NK-92 treated with Interleukin-12 subunit alpha and Interleukin-12 subunit beta, amount 100 ng/mL, for 24 hours (cell line): Measurements from ENCODE around the gene CRADD.
"Not testable (repeated sequence)": the region's sequence is repeated elsewhere in the genome, so short reads cannot be mapped to it uniquely, and the experiment has no call there.

Experiments
- DNase-seq: peaks from one replicate; lab custom pipeline; 2025; lab: John Stamatoyannopoulos, UW

The CRADD gene

DNA sequence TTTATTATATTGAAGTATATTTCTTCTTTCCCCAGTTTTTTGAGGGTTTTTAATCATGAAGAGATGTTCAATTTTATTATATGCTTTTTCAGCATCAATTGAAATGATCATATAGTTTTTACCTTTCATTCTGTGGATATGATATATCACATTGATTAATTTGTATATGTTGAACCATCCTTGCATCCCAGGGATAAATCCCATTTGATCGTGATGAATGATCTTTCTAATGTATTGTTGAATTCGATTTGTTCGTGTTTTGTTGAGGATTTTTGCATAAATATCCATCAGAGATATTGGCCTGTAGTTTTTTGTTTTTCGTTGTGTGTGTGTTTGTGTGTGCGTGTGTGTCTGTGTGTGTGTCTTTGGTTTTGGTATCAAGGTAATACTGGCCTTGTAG is 196.4 kb downstream of the CRADD start:
- no peak for DNase-seq

GRCh38 chr12:93875157-93875556 is 198.0 kb downstream of the CRADD start:
- no peak for DNase-seq

DNA sequence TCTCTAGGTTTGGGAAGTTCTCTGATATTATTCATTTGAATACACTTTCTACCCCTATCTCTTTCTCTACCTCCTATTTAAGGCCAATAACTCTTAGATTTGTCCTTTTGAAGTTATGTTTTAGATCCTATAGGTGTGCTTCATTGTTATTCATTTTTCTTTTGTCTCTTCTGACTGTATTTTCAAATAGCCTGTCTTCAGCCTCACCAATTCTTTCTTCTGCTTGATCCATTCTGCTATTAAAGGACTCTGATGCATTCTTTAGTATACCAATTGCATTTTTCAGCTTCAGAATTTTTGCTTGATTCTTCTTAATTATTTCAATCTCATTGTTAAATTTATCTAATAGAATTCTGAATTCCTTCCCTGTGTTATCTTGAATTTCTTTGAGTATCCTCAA is 199.2 kb downstream of the CRADD start:
- no peak for DNase-seq

- no peak for DNase-seq
Observed at GRCh38 chr12:93877446-93877845, 200.3 kb downstream of the CRADD start.

- DNase-seq: no peak
Observed at GRCh38 chr12:93879476-93880421, 202.6 kb downstream of the CRADD start.

DNA sequence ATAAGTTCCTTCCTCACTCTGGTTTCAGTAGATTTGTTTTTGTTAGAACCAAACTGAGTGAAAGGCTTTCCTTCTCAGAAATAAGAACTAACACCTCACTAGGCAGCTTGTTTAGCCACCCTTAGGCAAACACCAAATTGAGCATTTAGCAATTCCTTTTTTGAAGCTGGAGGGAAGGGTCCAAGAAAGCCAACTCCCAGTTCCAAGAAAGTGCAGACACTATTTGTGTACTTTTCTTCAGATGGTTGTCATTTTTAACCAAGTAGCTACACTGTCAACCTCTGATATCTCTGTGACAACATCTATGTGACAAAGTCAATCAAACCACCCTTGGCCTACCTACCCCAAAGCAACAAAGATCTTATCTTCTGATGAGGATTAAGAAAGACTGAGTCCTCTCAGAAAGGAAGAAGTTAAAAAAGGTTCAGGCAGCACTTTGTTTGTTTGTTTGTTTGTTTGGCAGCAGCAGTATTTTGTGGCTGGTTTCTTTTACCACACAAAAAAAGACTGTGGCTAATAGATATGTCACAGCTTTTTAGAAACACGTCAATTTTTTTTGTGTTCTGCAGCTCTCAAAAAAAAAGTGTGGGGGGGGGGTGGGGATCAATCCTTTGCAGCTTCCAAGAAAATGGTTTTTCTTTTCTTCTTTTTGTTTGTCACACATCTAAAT is 203.8 kb downstream of the CRADD start:
- no peak for DNase-seq

- DNase-seq: no peak
Observed at GRCh38 chr12:93882763-93883162, 205.6 kb downstream of the CRADD start.

DNA sequence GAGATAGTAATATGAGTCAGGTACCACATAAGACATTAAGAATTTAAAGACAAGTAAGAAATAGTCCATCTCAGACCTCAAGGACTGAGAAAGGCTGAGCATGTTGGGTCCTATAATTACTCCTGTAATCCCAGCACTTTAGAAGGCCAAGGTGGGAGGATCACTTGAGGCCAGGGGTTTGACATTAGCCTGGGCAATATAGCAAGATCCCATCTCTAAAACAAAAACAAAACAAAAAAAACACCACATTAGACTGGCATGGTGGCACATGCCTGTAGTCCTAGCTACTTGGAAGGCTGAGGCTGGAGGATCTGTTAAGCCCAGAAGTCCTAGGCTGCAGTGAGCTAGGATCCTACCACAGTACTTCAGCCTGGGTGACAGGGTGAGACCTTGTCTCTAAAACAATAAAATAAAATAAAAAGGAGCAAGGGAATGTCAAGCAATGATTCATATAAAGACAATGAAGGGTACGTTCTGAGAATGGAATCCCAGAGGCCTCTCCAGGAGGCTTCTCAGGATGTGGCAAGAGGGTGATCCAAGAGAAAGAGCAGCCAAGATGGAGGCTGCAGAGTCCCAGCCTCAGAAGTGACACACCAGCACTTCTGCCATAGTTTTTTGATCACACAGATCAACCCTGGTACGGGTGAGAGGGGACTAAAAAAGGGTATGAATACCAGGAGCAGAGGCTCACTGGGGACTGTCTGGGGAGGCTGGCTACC is 206.4 kb downstream of the CRADD start:
- no peak for DNase-seq

DNA sequence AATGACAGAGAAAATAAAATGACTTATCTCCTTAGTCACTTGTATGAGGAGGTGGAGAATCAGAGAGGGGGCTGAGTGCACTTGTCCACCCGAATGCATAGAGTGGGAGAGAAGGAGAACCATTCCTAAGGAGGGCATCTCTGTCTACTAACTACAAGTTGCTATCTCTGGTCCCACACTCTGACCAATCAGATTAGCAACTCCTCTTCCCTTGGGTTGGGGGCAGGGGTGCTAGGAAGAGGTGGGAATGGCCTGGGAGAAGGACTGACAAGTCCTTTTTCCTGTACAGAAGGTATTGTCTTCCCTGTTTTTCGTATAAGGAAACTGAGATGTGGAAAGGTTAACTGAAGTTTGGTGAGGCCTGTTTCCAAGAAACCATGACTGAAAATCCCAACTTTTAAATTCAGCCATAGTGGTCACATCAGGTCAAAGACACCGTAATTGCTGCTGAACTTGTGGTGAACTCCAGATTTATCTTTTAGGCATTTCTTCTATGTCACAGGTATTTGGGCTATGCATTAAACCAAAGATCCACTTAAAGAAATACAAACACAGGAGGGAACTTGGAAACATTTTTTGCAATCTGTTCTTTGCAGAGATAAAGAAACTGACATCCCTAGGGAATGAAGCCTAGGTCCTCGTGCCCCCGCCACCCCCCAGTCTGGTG is 207.8 kb downstream of the CRADD start:
- DNase-seq: no peak

DNA sequence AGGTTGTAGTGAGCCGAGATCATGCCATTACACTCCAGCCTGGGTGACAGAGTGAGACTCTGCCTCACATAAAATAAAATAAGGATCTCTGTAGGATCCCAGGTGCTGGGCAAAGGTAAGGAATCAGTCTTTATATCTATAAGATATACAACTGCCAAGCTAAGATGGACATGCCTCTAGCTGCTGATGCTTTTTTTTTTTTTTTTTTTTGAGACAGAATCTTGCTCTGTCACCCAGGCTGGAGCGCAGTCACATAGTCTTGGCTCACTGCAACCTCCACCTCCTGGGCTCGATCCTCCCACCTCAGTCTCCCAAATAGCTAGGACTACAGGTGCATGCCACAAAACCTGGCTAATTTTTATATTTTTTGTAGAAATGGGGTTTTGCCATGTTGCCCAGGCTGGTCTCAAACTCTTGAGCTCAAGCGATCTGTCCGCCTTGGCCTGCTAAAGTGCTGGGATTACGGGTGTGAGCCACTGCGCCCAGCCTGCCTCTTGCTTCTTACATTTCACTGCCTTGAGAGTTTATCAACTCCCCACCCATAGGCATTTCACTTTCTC is 208.9 kb downstream of the CRADD start:
- DNase-seq: not testable (repeated sequence)

DNA sequence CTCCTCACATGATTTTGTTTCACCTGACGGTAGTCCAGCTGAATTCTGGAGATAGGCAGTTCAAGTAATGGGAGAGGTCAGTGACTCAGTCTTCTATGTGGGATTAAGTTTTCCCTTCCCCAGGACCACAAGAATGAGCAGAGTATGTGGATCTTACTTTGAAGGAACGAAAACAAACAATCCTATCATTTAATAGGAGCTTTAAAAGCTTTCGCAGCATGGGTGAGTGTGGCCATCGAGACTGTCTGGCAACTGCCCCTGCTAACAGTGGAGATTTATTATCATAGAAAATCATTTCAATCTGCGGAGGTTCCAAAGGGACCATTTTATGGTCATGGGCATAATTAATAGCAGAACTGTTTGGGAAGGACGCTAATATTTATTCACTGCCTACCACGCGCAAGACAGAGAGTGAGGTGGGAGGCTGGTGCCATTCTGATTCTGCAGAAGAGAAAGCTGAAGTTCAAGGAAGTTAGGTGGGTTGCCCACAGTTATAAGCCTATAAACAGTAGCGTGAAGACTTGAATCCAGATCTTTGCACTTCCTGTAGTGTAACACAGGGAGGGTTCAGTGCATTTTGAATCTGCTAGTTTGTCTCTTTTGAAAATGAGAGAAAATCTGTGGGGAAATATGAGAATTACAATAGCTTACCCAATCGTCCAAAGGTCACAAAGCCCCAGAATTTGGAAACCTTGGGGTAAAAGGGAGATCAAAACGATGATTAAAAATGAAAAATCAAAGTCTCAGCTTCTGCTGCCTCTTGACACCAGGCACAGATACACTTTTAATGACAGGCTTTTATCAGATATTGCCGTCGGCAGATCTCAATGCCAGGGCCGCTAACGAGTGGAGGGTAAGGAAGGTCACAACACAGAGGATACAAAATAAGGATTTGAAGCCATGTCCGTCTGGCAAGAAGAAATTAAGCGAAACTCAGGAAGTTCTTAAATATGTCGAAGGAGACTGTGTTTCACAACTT is 209.6 kb downstream of the CRADD start:
- no peak for DNase-seq

DNA sequence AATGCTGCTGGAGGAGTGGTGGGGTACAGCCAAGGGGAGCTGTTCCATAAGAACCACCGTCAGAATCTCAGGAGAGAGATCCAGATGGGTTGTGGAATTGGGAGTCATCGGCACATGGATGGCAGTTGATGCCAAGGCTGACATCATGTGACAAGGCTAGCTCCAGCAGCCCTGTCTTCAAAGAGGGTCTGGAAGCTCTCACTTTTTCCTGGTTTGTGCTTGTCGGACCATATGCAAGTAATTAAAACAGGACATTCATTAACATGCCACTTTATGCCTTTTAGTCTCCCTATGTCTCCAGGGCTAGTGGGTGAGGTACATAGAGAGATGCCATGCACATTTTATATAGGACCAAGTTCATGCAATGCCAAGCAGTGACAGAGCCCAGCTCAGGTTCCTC is 211.8 kb downstream of the CRADD start:
- no peak for DNase-seq

DNA sequence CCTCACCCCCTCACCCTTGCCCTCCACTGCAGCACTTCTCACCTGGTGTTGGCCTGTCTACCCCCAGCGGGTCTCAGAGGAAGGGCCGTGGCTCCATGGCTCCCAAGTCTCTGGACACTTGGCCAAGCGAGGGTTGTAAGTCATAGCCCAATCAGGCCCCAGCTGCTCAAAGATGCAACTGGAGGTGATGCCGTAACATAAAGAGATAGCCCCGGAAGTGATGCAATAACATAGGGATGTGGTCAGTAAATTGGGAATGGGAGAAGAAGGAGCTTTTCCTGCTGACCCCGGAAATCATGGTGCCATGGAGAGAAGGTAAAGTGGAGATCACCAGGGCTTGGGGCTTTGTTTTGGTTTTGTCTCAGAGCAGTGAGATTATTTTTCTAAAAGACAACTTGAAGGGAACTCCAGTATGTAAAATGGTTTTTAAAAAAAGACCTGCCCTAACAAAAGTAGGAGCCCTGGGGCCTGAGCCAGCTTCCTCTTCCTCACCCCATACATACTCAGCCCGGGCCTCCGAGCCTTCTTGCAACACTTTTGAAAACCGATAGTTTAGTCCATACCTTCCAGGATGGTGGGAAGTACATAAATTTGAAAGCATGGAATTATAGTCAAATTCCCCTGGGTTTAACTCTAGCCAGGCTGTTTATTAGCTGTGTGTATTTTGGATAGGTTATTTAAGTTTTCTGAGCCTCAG is 212.5 kb downstream of the CRADD start:
- no peak for DNase-seq

DNA sequence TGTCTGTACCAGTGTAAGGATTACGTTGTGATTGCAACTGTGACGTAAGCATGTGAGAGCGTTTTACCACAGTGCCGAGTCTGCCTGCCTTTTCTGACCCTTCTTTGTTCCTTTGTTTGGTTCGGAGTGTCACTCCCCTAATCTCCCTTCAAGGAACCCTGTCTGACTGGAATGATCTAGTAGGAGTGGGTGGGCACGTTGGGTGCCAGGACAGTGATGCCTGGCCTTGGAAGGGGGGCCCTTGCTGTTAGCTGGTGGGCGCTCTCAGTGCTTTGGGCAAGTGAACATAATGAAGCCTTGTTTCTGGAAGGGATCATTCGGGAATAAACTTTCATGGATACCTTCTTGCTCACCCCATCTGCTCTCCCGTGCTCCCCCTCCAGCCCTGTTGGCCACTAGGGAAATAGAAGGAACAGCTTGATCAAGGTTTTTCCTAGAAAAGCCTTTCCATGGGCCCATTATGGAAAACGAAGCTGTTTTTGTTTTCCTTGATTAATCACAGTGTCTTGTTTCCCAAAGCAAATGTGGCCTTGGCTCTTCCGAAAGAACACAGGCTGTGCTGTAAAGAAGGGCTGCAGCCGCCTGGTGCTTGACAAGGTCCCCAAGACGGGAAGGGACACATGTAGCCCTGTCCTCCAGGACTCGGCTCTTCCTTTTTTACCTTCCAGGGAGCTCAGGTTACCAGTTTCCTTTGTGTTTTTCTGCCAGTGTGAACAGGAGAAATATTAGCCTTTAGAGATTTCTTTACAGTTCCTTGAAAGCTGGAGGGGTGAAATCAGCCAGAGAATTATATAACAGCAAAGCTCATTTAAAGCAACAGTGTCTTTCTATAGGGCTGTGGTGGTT is 215.5 kb downstream of the CRADD start:
- no peak for DNase-seq

DNA sequence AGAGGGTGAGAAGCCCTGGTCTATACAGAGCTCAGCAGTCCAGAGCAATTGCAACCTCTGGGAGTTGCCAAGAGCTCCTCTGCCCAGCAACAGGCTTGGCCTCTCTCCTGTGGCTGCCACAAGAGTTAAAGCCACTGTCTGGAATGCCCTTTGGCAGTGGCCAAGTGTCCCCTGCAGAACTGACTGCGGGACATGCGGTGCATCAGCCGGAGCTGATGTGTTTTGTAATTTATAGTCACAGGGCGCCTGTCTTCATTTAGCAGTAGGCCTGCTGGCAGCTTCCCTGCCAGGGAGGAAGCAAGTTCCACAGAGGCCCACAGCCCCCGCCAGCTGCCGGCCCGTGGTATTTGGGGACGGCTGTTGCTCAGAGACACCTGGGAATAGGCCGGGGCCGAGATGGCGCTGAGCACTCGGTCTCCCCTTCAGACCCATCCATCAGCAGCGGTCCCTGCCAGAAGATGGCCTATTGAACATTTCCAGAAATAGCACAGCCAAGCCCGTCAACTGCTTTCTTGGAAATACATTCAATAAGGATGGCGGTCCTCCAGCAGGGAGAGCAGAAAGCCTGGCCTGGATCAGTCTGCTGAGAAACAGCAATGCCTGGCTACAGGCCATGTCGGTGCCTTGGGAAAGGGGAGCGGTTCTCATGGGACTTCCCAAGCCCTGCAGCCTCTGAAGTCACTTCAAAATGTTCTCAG is 217.4 kb downstream of the CRADD start:
- no peak for DNase-seq

GRCh38 chr12:93895089-93895445 is 217.9 kb downstream of the CRADD start:
- DNase-seq: no peak

DNA sequence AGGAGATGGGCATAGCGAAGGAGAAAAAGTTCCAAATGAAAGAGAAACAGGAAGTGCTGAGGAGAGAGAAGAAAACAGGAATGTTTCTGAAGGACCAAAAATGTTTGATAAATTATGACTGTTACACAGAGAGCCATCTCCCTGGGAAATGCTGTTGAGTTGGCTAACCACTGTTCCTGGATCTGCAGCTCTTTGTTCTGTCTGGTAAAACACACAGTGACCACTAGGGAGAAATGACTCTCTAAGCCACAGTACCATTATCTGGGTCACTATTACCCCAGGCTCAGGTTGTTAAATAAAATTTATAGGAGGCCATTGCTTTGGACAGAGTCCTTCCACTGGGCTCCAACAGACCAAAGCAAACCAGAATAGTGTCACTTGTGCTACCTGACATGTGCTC is 219.3 kb downstream of the CRADD start:
- DNase-seq: no peak

DNA sequence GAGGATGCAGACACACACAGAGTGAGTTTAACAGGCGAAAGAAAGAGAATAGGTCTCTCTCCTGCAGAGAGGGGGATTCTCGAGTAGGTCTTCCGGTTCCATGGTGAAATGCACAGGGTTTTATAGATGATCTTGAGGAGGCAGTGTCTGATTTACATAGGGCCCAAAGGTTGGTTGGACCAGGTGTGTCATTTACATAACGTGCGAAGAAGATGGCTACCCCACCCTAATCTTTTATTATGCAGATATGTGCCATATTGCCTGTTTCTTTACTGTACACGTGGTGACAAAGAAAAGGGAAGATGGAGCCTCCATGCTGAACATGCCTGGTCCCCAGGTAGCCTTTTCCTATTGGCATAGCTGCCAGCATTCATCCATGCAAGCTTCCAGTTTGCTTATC is 219.8 kb downstream of the CRADD start:
- DNase-seq: no peak

DNA sequence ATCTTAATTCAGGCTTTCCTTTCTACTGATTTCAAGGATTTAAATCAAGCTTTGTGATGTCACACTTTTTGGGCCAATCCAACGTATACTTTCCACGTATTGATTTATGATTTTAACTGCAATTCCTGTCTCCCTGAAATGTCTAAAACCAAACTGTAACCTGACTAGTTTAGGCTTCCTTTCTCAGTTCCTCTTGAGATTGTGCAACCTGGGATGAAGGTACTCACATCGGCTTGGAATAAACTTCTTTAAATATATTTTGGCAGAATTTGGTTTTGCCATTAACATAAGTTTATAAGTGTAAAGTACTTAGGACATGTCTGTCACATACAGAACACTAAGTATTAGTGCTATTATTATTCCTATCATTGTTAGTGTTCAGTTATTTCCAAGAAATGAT is 224.6 kb downstream of the CRADD start:
- DNase-seq: no peak
